Right lobe of liver (tissue), 4 donors: ENCODE data around the gene CSH2.

Experiments
- CTCF ChIP-seq, 4 donors: fragments of 200-600 bp in 3 of 4; fragments of 450-650 bp in 1 of 4; IDR thresholded peaks; one replicate each; pipeline versions ENCODE4 v1.5.1 to v1.8.0; 2016 to 2022; ENCODE audit warnings: antibody characterized with exemption in 4 of 4, mild to moderate bottlenecking in 2 of 4
- POLR2A ChIP-seq: fragments of 450-650 bp; IDR thresholded peaks from one replicate; pipeline ENCODE4 v1.6.1; 2017; ENCODE audit warnings: antibody characterized with exemption, mild to moderate bottlenecking
- donor health status: DM: no; HTN: no; CAD: no.
- donor health status: DM: no; HTN: no; CAD: no.
- donor health status: DM: no; HTN: yes; CAD: no.

DNA sequence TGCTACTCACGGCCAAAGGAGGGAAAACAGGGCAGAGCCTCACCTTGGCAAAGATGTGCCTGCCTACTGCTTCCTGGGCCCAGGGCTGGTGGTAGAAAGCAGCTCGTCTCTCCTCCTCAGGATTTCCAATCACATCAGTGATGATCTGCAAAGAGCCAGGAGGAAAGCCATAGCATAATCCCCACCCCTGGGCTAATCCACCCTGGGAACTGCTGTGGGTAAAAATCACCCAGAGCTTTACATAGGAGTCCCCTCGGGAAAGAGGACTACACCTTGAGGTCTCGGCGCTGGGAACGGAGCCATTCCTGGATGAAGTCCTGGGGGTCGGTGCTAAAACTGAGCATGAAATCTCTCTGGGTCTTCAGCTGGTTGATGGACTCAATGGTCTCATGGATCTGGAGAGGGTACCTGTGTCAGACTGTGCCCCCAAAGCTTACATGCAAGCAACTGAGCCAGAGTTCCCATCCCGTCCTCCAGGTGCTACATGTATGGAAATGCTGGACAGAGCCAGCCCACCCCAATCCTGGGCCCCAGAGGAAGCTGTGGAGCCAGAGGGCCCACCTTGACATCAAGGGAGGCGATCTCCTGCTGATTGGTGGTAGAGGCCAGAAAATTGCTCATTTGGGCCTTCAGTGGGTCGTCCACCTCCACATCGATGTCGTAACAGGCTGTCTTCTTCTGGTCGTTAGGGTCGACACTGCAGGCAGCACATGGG, 40.3 kb downstream of the CSH2 start:
- TF ChIP-seq CTCF (IDR thresholded peaks at IDR 0.05) (no peak), POLR2A (no peak)
